BJ (cell line): ENCODE measurements around the gene ZNF350. TPM values are rescaled to one million over a fixed set of nuclear protein-coding genes. Genes with fewer than 3 reads are reported as not detected.
A peak's percentile ranks its signal among the peaks of the same experiment; 100 is the strongest.
"Not testable (repeated sequence)": the region's sequence is repeated elsewhere in the genome, so short reads cannot be mapped to it uniquely, and the experiment has no call there.

Experiments used
- CTCF ChIA-PET: fragments of 350-600 bp; formaldehyde crosslinking; extraction: SDS; loops from one replicate; lab custom pipeline; 2021; ENCODE audit warnings: antibody characterized with exemption, inconsistent platforms; lab: Yijun Ruan, JAX
- POLR2A ChIA-PET: fragments of 300-600 bp; sonication (Branson Sonifier 250); formaldehyde crosslinking; extraction: SDS; loops from one replicate; lab custom pipeline; 2021; ENCODE audit warnings: antibody characterized with exemption; lab: Charles Lee
- DNase-seq: peaks from one replicate; pipeline ENCODE4 v3.0.0-alpha.2; 2011; ENCODE audit warnings: low read depth
- H3K27me3 ChIP-seq: 2 replicates; pipeline ENCODE4 v1.6.0; 2011; ENCODE audit warnings: low read length; ENCODE audit not compliant: control insufficient read depth, insufficient read depth
- H3K36me3 ChIP-seq: 2 replicates; pipeline ENCODE4 v1.5.1; 2011; ENCODE audit warnings: low read length; ENCODE audit not compliant: control insufficient read depth, insufficient read depth
- H3K4me3 ChIP-seq: 2 replicates; pipeline ENCODE4 v1.5.1; 2011; ENCODE audit warnings: low read depth, mild to moderate bottlenecking, control low read depth, low read length
- polyA minus RNA-seq: library from RNA; depleted of rRNA, polyadenylated mRNA; stranded (reverse); fragments of >200 nt; gene quantifications from 2 replicates; pipeline ENCODE4 v1.2.3, GENCODE V29; 2011; rRNA and poly(A)+ RNA removed
- polyA plus RNA-seq: library from polyadenylated mRNA; depleted of rRNA; stranded (reverse); fragments of >200 nt; gene quantifications from 2 replicates; pipeline ENCODE4 v1.2.3, GENCODE V29; 2011; rRNA removed
- TF ChIP-seq, protein P1 (sequence below): IDR thresholded peaks from 2 replicates; pipeline ENCODE4 v1.5.1; 2011; ENCODE audit warnings: low read depth, mild to moderate bottlenecking, control low read depth, inconsistent platforms, low read length, moderate library complexity; ENCODE audit not compliant: insufficient read depth

The ZNF350 gene
- polyA plus RNA-seq (5.5 and 8.0 TPM in 2 replicates), polyA minus RNA-seq (4.5 and 5.6 TPM in 2 replicates)

- CTCF ChIA-PET, result no interaction called here
- no peaks in the 10 kb centered on the region for H3K27me3 ChIP-seq
- TF ChIP-seq, protein P1, sequence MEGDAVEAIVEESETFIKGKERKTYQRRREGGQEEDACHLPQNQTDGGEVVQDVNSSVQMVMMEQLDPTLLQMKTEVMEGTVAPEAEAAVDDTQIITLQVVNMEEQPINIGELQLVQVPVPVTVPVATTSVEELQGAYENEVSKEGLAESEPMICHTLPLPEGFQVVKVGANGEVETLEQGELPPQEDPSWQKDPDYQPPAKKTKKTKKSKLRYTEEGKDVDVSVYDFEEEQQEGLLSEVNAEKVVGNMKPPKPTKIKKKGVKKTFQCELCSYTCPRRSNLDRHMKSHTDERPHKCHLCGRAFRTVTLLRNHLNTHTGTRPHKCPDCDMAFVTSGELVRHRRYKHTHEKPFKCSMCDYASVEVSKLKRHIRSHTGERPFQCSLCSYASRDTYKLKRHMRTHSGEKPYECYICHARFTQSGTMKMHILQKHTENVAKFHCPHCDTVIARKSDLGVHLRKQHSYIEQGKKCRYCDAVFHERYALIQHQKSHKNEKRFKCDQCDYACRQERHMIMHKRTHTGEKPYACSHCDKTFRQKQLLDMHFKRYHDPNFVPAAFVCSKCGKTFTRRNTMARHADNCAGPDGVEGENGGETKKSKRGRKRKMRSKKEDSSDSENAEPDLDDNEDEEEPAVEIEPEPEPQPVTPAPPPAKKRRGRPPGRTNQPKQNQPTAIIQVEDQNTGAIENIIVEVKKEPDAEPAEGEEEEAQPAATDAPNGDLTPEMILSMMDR, result no peak
- peak within 1 kb of the TSS; percentile 53 for H3K4me3 ChIP-seq
- H3K36me3 ChIP-seq, result no peaks in the 10 kb centered on the region; the same call in 1 of the 2 replicates
- POLR2A ChIA-PET, result no interaction called here
- DNase-seq, result peak; percentile 81
These were observed at the start of gene ZNF350 for GRCh38 chr19:51986309-51987291. ZNF350 (minus strand) TSS chr19:51986840; CDS start chr19:51974360, 12,480 bp downstream.

GRCh38 chr19:52034051-52034728, 47.5 kb upstream of the ZNF350 start:
- Histone ChIP-seq H3K4me3 (no peak overlapping the region), H3K36me3 (peaks cover 14% of the 10 kb centered on the region), H3K27me3 (no peaks in the 10 kb centered on the region)
- TF ChIP-seq, protein P1, result no peak
- ChIA-PET POLR2A (no interaction called here), CTCF (no interaction called here)
- no peak for DNase-seq

- no peak for DNase-seq
- Histone ChIP-seq H3K4me3 (peak overlapping the region; percentile 53), H3K36me3 (peaks cover 6% of the 10 kb centered on the region), H3K27me3 (no peaks in the 10 kb centered on the region)
- ChIA-PET POLR2A (no interaction called here), CTCF (no interaction called here)
- TF ChIP-seq, protein P1, result no peak
These were observed 42.1 kb upstream of the ZNF350 start for GRCh38 chr19:52028780-52029123.

GRCh38 chr19:52028027-52028779, 41.6 kb upstream of the ZNF350 start, which contains the start of gene ZNF614:
ZNF614 (minus strand) TSS chr19:52028379; CDS start chr19:52025745, 2,634 bp downstream.
- TF ChIP-seq, protein P1, result no peak
- Histone ChIP-seq H3K36me3 (peaks cover 7% of the 10 kb centered on the region), H3K27me3 (no peaks in the 10 kb centered on the region), H3K4me3 (peak within 1 kb of the TSS; percentile 53)
- POLR2A ChIA-PET, result no interaction called here
- CTCF ChIA-PET, result no interaction called here
- peak; percentile 40 for DNase-seq

DNA sequence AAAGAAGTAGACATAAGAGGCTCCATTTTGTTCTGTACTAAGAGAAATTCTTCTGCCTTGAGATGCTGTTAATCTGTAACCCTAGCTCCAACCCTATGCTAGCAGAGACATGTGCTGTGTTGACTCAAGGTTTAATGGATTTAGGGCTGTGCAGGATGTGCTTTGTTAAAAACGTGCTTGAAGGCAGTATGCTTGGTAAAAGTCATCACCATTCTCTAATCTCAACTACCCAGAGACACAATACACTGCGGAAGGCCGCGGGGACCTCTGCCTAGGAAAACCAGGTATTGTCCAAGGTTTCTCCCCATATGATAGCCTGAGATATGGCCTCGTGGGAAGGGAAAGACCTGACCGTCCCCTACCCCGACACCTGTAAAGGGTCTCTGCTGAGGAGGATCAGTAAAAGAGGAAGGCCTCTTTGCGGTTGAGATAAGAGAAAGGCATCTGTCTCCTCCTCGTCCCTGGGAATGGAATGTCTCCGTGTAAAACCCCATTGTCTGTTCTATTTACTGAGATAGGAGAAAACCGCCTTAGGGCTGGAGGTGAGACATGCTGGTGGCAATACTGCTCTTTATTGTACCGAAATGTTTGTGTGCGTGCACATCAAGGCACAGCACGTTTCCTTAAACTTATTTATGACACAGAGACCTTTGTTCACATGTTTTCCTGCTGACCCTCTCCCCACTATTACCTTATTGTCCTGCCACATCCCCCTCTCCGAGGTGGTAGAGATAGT, 39.8 kb upstream of the ZNF350 start:
- H3K4me3 ChIP-seq, CTCF ChIA-PET, H3K27me3 ChIP-seq, DNase-seq, H3K36me3 ChIP-seq, POLR2A ChIA-PET: not testable (repeated sequence)

DNA sequence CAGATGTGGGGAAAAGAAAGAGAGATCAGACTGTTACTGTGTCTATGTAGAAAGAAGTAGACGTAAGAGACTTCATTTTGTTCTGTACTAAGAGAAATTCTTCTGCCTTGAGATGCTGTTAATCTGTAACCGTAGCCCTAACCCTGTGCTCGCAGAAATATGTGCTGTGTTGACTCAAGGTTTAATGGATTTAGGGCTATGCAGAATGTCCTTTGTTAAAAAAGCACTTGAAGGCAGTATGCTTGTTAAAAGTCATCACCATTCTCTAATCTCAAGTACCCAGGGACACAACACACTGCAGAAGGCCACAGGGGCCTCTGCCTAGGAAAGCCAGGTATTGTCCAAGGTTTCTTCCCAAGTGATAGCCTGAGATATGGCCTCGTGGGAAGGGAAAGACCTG, 37.8 kb upstream of the ZNF350 start:
- POLR2A ChIA-PET, DNase-seq, CTCF ChIA-PET, H3K4me3 ChIP-seq, H3K27me3 ChIP-seq: not testable (repeated sequence)
- peaks cover 12% of the 10 kb centered on the region for H3K36me3 ChIP-seq
